ENCODE data around the gene C10orf71. TPM values are rescaled to one million over a fixed set of nuclear protein-coding genes. Genes with fewer than 3 reads are reported as not detected.

C10orf71 gene
- total RNA-seq, 4 donors from 2014 or later: not detected

- TF ChIP-seq CTCF (IDR thresholded peaks at IDR 0.05; ENCODE audit: low read depth): no peak
These were observed 29.6 kb downstream of the C10orf71 start for GRCh38 chr10:49328401-49329145.

- no peak for TF ChIP-seq CTCF (IDR thresholded peaks at IDR 0.05; ENCODE audit: low read depth)
These were observed 30.2 kb downstream of the C10orf71 start for GRCh38 chr10:49329146-49329505.

GRCh38 chr10:49330127-49330665, 31.2 kb downstream of the C10orf71 start:
- TF ChIP-seq CTCF (IDR thresholded peaks at IDR 0.05; ENCODE audit: low read depth): no peak

GRCh38 chr10:49331431-49331830, 32.5 kb downstream of the C10orf71 start:
- TF ChIP-seq CTCF (IDR thresholded peaks at IDR 0.05; ENCODE audit: low read depth): no peak

- TF ChIP-seq CTCF (IDR thresholded peaks at IDR 0.05; ENCODE audit: low read depth): no peak
These were observed 33.4 kb downstream of the C10orf71 start for GRCh38 chr10:49332333-49332732.

- TF ChIP-seq CTCF (IDR thresholded peaks at IDR 0.05; ENCODE audit: low read depth): no peak
These were observed 33.8 kb downstream of the C10orf71 start for GRCh38 chr10:49332768-49333167.

- TF ChIP-seq CTCF (IDR thresholded peaks at IDR 0.05; ENCODE audit: low read depth): no peak
These were observed 34.2 kb downstream of the C10orf71 start for GRCh38 chr10:49333192-49333591.
